Lower leg skin (tissue), 3 donors: Measurements from ENCODE around the gene NXPE4.

Experiments
- POLR2A ChIP-seq, 2 donors: fragments of 450-650 bp; IDR thresholded peaks; one replicate each; pipeline ENCODE4 v1.6.1; 2016 to 2017; ENCODE audit warnings: antibody characterized with exemption in 2 of 2, mild to moderate bottlenecking in 1 of 2, moderate library complexity in 1 of 2
- TF ChIP-seq, protein P1 (sequence below), 3 donors: fragments of 450-650 bp; IDR thresholded peaks; one replicate each; pipeline ENCODE4 v1.5.1; 2016; ENCODE audit warnings: antibody characterized with exemption in 3 of 3, mild to moderate bottlenecking in 3 of 3, moderate library complexity in 2 of 3

GRCh38 chr11:114610984-114611944, 15.7 kb upstream of the NXPE4 start:
- TF ChIP-seq, protein P1, sequence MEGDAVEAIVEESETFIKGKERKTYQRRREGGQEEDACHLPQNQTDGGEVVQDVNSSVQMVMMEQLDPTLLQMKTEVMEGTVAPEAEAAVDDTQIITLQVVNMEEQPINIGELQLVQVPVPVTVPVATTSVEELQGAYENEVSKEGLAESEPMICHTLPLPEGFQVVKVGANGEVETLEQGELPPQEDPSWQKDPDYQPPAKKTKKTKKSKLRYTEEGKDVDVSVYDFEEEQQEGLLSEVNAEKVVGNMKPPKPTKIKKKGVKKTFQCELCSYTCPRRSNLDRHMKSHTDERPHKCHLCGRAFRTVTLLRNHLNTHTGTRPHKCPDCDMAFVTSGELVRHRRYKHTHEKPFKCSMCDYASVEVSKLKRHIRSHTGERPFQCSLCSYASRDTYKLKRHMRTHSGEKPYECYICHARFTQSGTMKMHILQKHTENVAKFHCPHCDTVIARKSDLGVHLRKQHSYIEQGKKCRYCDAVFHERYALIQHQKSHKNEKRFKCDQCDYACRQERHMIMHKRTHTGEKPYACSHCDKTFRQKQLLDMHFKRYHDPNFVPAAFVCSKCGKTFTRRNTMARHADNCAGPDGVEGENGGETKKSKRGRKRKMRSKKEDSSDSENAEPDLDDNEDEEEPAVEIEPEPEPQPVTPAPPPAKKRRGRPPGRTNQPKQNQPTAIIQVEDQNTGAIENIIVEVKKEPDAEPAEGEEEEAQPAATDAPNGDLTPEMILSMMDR (IDR thresholded peaks at IDR 0.05), result no peak
- no peak for TF ChIP-seq POLR2A (IDR thresholded peaks at IDR 0.05)
